IMR-90 (cell line): ENCODE data around the gene FAM171A1.

Experiments
- CHD1 ChIP-seq: IDR thresholded peaks from 2 replicates; pipeline ENCODE4 v1.6.1; 2012; ENCODE audit warnings: low read depth, low read length, improper control_type of control experiment
- FOS ChIP-seq: fragments of 150-350 bp; IDR thresholded peaks from 2 replicates; pipeline ENCODE4 v1.6.1; 2016; ENCODE audit warnings: low read depth, low read length
- MAFK ChIP-seq: IDR thresholded peaks from 2 replicates; pipeline ENCODE4 v1.6.1; 2012; ENCODE audit warnings: low read depth, low read length, improper control_type of control experiment
- MAZ ChIP-seq: IDR thresholded peaks from 2 replicates; pipeline ENCODE4 v1.6.1; 2012; ENCODE audit warnings: low read depth, mild to moderate bottlenecking, low read length, improper control_type of control experiment, moderate library complexity, borderline replicate concordance
- POLR2A ChIP-seq: IDR thresholded peaks from 2 replicates; pipeline ENCODE4 v1.6.1; 2012; ENCODE audit warnings: mild to moderate bottlenecking, low read depth, low read length
- RAD21 ChIP-seq: IDR thresholded peaks from 2 replicates; pipeline ENCODE4 v1.6.1; 2012; ENCODE audit warnings: low read length, improper control_type of control experiment
- RCOR1 ChIP-seq: IDR thresholded peaks from 2 replicates; pipeline ENCODE4 v1.6.1; 2012; ENCODE audit warnings: mild to moderate bottlenecking, low read length, improper control_type of control experiment; ENCODE audit not compliant: insufficient replicate concordance
- RFX5 ChIP-seq: IDR thresholded peaks from 2 replicates; pipeline ENCODE4 v1.8.0; 2012; ENCODE audit warnings: low read depth, mild to moderate bottlenecking, low read length, moderate library complexity
- SMC3 ChIP-seq: fragments of 150-350 bp; IDR thresholded peaks from 2 replicates; pipeline ENCODE4 v1.6.1; 2016; ENCODE audit warnings: low read depth, mild to moderate bottlenecking, antibody characterized with exemption, low read length, moderate library complexity
- TF ChIP-seq, protein P1 (sequence below): conservative IDR thresholded peaks from 2 replicates; pipeline ENCODE4 v1.5.1; 2012; ENCODE audit warnings: mild to moderate bottlenecking, low read depth, low read length, improper control_type of control experiment
- TF ChIP-seq, protein P2 (sequence below): fragments of 150-350 bp; IDR thresholded peaks from 2 replicates; pipeline ENCODE4 v1.6.1; 2016; ENCODE audit warnings: low read depth, mild to moderate bottlenecking, low read length, moderate library complexity, borderline replicate concordance
- TF ChIP-seq, protein P3 (sequence below): fragments of 150-350 bp; IDR thresholded peaks from 2 replicates; pipeline ENCODE4 v1.6.1; 2017; ENCODE audit warnings: mild to moderate bottlenecking, antibody characterized with exemption, low read length, low read depth

- TF ChIP-seq, protein P1, sequence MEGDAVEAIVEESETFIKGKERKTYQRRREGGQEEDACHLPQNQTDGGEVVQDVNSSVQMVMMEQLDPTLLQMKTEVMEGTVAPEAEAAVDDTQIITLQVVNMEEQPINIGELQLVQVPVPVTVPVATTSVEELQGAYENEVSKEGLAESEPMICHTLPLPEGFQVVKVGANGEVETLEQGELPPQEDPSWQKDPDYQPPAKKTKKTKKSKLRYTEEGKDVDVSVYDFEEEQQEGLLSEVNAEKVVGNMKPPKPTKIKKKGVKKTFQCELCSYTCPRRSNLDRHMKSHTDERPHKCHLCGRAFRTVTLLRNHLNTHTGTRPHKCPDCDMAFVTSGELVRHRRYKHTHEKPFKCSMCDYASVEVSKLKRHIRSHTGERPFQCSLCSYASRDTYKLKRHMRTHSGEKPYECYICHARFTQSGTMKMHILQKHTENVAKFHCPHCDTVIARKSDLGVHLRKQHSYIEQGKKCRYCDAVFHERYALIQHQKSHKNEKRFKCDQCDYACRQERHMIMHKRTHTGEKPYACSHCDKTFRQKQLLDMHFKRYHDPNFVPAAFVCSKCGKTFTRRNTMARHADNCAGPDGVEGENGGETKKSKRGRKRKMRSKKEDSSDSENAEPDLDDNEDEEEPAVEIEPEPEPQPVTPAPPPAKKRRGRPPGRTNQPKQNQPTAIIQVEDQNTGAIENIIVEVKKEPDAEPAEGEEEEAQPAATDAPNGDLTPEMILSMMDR, result no peak
- no peak for TF ChIP-seq POLR2A
- TF ChIP-seq RFX5, result no peak
- TF ChIP-seq, protein P2, sequence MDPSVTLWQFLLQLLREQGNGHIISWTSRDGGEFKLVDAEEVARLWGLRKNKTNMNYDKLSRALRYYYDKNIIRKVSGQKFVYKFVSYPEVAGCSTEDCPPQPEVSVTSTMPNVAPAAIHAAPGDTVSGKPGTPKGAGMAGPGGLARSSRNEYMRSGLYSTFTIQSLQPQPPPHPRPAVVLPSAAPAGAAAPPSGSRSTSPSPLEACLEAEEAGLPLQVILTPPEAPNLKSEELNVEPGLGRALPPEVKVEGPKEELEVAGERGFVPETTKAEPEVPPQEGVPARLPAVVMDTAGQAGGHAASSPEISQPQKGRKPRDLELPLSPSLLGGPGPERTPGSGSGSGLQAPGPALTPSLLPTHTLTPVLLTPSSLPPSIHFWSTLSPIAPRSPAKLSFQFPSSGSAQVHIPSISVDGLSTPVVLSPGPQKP, result no peak
- no peak for TF ChIP-seq RAD21
- TF ChIP-seq MAFK, result no peak
- TF ChIP-seq SMC3, result no peak
- no peak for TF ChIP-seq MAZ
- TF ChIP-seq, protein P3, sequence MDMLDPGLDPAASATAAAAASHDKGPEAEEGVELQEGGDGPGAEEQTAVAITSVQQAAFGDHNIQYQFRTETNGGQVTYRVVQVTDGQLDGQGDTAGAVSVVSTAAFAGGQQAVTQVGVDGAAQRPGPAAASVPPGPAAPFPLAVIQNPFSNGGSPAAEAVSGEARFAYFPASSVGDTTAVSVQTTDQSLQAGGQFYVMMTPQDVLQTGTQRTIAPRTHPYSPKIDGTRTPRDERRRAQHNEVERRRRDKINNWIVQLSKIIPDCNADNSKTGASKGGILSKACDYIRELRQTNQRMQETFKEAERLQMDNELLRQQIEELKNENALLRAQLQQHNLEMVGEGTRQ, result no peak
- TF ChIP-seq RCOR1, result no peak
- TF ChIP-seq CHD1, result no peak
- TF ChIP-seq FOS, result no peak
Measured at GRCh38 chr10:15379078-15379477, 8.0 kb upstream of the FAM171A1 start.
